HG03045 (cell line): ENCODE measurements around the gene SLC12A5.

Experiments used
- ATAC-seq: cut with Tn5 transposase; IDR thresholded peaks from one replicate; pipeline ENCODE4 v1.9.1; 2021; ENCODE audit warnings: mild to moderate bottlenecking, moderate library complexity; ENCODE audit not compliant: unreplicated experiment

The SLC12A5 gene

GRCh38 chr20:46101957-46102356 lies 72.9 kb downstream of the SLC12A5 start:
- no peak for ATAC-seq

DNA sequence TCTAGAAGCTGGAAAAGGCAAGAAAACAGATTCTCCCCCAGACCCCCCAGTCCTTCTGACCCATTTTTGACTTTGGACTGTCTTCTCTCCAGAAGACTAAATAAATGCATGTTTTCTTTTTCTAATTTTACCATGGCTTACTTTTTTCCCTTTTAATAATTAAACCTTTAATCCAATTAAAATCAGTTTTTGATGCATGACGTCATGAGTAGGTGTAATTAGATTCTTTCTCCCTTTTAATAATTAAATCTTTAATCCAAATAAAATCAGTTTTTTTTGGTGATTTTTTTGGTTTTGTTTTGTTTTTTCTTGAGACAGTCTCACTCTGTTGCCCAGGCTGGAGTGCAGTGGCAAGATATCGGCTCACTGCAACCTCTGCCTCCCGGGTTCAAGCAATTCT lies 73.9 kb downstream of the SLC12A5 start:
- no peak for ATAC-seq

- no peak for ATAC-seq
Measured at GRCh38 chr20:46104262-46104661, 75.2 kb downstream of the SLC12A5 start.

DNA sequence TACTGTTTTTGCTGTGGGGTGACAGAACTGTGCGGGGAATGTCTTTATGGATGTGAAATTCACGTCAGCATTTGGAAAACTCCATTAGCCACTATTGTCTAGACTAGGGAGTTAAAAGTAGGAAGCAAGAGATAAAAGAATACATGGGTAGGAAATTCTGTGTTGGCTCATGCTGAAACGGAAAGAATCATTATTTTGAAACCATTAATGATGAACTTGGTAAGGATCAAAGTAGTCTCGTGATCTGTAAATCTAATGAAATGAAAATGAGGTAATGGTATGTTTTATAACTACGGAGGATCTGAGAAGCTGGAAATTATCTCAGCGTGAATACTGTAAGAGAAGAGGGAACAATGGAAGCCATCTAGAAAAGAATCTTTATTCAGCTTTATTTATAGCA lies 78.0 kb downstream of the SLC12A5 start:
- ATAC-seq = no peak

DNA sequence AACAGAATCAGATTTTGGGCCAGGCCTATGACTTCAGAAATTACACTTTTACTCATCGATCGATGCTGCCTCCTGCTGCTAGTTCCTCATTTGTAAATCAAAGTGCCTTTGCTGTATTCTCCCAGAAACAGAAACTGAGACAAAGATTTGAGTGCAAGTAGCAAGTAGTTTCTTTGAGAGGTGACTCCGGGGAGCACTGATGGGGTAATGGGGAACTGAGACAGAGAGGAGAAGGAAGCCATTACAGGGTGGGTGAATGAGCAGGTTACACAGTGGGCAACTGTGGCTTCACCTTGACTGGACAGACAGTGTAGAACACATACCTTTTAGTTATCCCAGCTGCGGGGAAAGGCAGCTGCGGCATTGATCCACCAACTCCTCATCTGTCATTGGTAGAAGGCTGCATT lies 79.4 kb downstream of the SLC12A5 start:
- ATAC-seq = peak; percentile 84

DNA sequence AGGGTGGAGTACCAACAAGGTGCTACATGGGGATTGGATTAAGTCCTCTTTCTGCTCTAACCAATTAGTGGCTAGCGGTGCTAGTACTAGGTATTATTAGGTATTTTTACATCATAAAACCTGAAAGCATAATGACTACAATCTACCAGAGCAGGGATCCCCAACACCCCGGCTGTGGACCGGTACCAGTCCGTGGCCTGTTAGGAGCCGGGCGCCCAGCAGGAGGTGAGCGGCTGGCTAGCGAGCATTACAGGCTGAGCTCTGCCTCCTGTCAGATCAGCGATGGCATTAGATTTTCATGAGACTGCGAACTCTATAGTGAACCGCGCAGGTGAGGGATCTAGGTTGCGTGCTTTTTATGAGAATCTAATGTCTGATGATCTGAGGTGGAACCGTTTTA lies 80.0 kb downstream of the SLC12A5 start:
- no peak for ATAC-seq
